DND-41 (cell line): Measurements from ENCODE around the gene ARVCF.

Experiments
- ATAC-seq: fragments of 200-7000 bp; cut with Tn5 transposase; 3 replicates; pipeline ENCODE4 v1.9.1; 2021; ENCODE audit warnings: low read depth; ENCODE audit not compliant: insufficient read depth
- DNase-seq: peaks from one replicate; pipeline ENCODE4 v3.0.0-alpha.2; 2020
- H2AFZ ChIP-seq: 2 replicates; pipeline ENCODE4 v1.6.0; 2012; ENCODE audit warnings: low read depth, low read length
- H3K27ac ChIP-seq: 2 replicates; pipeline ENCODE4 v1.5.1; 2012; ENCODE audit warnings: low read length, inconsistent platforms
- H3K27me3 ChIP-seq: fragments of 200-600 bp; sonication (generic); 2 replicates; pipeline ENCODE4 v1.6.0; 2012; ENCODE audit warnings: low read length, mild to moderate bottlenecking, inconsistent platforms; ENCODE audit not compliant: insufficient read depth, poor library complexity
- H3K36me3 ChIP-seq: 2 replicates; pipeline ENCODE4 v1.5.1; 2012; ENCODE audit warnings: low read length, inconsistent platforms; ENCODE audit not compliant: insufficient read depth
- H3K4me1 ChIP-seq: 2 replicates; pipeline ENCODE4 v1.5.1; 2012; ENCODE audit warnings: mild to moderate bottlenecking, low read length; ENCODE audit not compliant: insufficient read depth
- H3K4me2 ChIP-seq: 2 replicates; pipeline ENCODE4 v1.6.0; 2012; ENCODE audit warnings: mild to moderate bottlenecking, moderate library complexity, low read length, inconsistent platforms; ENCODE audit not compliant: insufficient read depth
- H3K4me3 ChIP-seq, 2 experiments: fragments of 200-600 bp in 1 of 2; shearing (Covaris generic) in 1 of 2; 2 replicates each; pipeline ENCODE4 v1.5.1; 2012 to 2016; ENCODE audit warnings: inconsistent platforms in 2 of 2, low read length in 2 of 2, mild to moderate bottlenecking in 2 of 2, low read depth in 1 of 2, moderate library complexity in 1 of 2
- H3K79me2 ChIP-seq: 2 replicates; pipeline ENCODE4 v1.6.0; 2012; ENCODE audit warnings: low read length, inconsistent platforms; ENCODE audit not compliant: insufficient read depth
- H3K9ac ChIP-seq: 2 replicates; pipeline ENCODE4 v1.6.0; 2012; ENCODE audit warnings: low read depth, mild to moderate bottlenecking, inconsistent platforms, low read length, moderate library complexity
- H3K9me3 ChIP-seq: 2 replicates; pipeline ENCODE4 v1.5.1; 2012; ENCODE audit warnings: low read length, moderate library complexity, mild to moderate bottlenecking, inconsistent platforms; ENCODE audit not compliant: insufficient read depth, severe bottlenecking
- H4K20me1 ChIP-seq: 2 replicates; pipeline ENCODE4 v1.6.0; 2012; ENCODE audit warnings: low read length; ENCODE audit not compliant: insufficient read depth
- CTCF ChIP-seq: IDR thresholded peaks from 2 replicates; pipeline ENCODE4 v1.5.1; 2012; ENCODE audit warnings: borderline replicate concordance, low read length, moderate library complexity, mild to moderate bottlenecking; ENCODE audit not compliant: poor library complexity, severe bottlenecking; ENCODE audit errors: extremely low read depth
- EZH2 ChIP-seq: IDR thresholded peaks from 3 replicates; pipeline ENCODE4 v1.6.1; 2012; ENCODE audit warnings: borderline replicate concordance, low read depth, mild to moderate bottlenecking, moderate library complexity, low read length, inconsistent platforms; ENCODE audit not compliant: severe bottlenecking

The ARVCF gene

DNA sequence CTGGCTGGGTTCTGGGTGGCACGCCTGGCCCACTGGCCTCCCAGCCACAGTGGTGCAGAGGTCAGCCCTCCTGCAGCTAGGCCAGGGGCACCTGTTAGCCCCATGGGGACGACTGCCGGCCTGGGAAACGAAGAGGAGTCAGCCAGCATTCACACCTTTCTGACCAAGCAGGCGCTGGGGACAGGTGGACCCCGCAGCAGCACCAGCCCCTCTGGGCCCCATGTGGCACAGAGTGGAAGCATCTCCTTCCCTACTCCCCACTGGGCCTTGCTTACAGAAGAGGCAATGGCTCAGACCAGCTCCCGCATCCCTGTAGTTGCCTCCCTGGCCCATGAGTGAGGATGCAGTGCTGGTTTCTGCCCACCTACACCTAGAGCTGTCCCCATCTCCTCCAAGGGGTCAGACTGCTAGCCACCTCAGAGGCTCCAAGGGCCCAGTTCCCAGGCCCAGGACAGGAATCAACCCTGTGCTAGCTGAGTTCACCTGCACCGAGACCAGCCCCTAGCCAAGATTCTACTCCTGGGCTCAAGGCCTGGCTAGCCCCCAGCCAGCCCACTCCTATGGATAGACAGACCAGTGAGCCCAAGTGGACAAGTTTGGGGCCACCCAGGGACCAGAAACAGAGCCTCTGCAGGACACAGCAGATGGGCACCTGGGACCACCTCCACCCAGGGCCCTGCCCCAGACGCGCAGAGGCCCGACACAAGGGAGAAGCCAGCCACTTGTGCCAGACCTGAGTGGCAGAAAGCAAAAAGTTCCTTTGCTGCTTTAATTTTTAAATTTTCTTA, 47.3 kb downstream of the ARVCF start:
- Histone ChIP-seq H3K4me2 (no peak overlapping the region), H4K20me1 (peaks cover 18% of the 10 kb centered on the region), H3K36me3 (peaks cover 56% of the 10 kb centered on the region), H3K79me2 (no peaks in the 10 kb centered on the region), H3K27me3 (no peaks in the 10 kb centered on the region), H3K4me1 (peaks cover 4% of the 10 kb centered on the region; the same call in 1 of the 2 replicates), H3K4me3 (no peak overlapping the region), H3K27ac (no peak overlapping the region), H2AFZ (no peak overlapping the region), H3K9ac (no peak overlapping the region), H3K9me3 (no peaks in the 10 kb centered on the region)
- DNase-seq: no peak
- TF ChIP-seq CTCF: no peak
- no peak for TF ChIP-seq EZH2
- ATAC-seq: no peak

DNA sequence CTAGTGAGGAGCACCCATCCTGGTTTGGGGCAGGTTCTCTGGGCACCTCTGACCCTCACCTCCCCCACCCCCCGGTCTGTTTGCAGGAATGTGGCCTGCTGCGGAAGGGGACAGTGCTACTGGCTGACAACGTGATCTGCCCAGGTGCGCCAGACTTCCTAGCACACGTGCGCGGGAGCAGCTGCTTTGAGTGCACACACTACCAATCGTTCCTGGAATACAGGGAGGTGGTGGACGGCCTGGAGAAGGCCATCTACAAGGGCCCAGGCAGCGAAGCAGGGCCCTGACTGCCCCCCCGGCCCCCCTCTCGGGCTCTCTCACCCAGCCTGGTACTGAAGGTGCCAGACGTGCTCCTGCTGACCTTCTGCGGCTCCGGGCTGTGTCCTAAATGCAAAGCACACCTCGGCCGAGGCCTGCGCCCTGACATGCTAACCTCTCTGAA, 48.2 kb downstream of the ARVCF start:
- H4K20me1 ChIP-seq: peaks cover 18% of the 10 kb centered on the region
- no peak overlapping the region for H2AFZ ChIP-seq
- H3K79me2 ChIP-seq: no peaks in the 10 kb centered on the region
- no peak overlapping the region for H3K9ac ChIP-seq
- ATAC-seq (no peak), DNase-seq (no peak)
- no peak overlapping the region for H3K27ac ChIP-seq
- peaks cover 65% of the 10 kb centered on the region for H3K36me3 ChIP-seq
- no peaks in the 10 kb centered on the region for H3K27me3 ChIP-seq
- TF ChIP-seq CTCF (no peak), EZH2 (no peak)
- H3K4me2 ChIP-seq: no peak overlapping the region
- no peaks in the 10 kb centered on the region for H3K4me1 ChIP-seq
- no peaks in the 10 kb centered on the region for H3K9me3 ChIP-seq
- H3K4me3 ChIP-seq: no peak overlapping the region

DNA sequence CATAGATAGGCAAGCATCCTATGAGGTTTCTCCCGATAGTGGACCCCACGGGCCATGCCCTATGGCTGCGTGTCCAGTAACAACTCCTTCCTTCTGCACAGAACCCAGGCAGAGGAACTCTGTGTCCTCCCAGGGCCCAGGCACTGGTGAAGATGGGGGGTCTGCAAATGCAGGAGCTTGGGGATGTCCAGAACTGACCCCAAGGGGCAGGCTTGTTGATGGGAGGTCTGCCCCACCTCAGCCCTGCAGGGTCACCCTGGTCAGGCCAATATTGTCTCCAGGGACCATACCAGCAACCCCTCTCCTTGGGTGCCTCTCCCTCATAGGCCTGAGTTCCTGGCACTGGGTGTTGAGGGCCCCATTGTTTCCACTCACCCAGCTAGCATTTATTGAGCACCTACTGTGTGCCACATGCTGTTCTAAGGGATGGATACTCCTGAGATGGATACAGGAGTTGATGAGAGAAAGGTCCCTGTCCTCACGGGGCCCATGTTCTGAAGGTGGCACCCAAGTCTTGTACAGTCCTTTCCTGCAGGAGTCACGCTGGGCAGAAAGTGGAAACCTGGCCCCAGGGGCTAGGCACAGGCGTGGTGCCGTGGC, 48.7 kb downstream of the ARVCF start:
- TF ChIP-seq CTCF: no peak
- no peak for TF ChIP-seq EZH2
- peaks cover 70% of the 10 kb centered on the region for H3K36me3 ChIP-seq
- H4K20me1 ChIP-seq: peaks cover 20% of the 10 kb centered on the region
- no peaks in the 10 kb centered on the region for H3K9me3 ChIP-seq
- H3K79me2 ChIP-seq: no peaks in the 10 kb centered on the region
- no peak overlapping the region for H3K4me3 ChIP-seq
- H2AFZ ChIP-seq: no peak overlapping the region
- H3K27ac ChIP-seq: no peak overlapping the region
- DNase-seq (no peak), ATAC-seq (no peak)
- no peak overlapping the region for H3K9ac ChIP-seq
- no peak overlapping the region for H3K4me2 ChIP-seq
- H3K27me3 ChIP-seq: no peaks in the 10 kb centered on the region
- no peaks in the 10 kb centered on the region for H3K4me1 ChIP-seq
